Gastrocnemius medialis (tissue), 4 donors: ENCODE measurements around the gene ASB16. TPM values are rescaled to one million over a fixed set of nuclear protein-coding genes. Genes with fewer than 3 reads are reported as not detected.

Source experiments
- ATAC-seq, 2 donors: fragments of 150-250 bp; one replicate each; pipeline ENCODE4 v1.9.1; 2016
- DNase-seq, 2 donors: peaks; one replicate each; pipeline ENCODE4 v3.0.0-alpha.2; 2019
- H3K27ac ChIP-seq, 4 donors: fragments of 200-600 bp; sonication (generic); 1 replicate in 1 of 4; 2 replicates in 3 of 4; pipeline ENCODE4 v1.5.1; 2016 to 2018; ENCODE audit warnings: mild to moderate bottlenecking in 2 of 4, moderate library complexity in 1 of 4
- H3K27me3 ChIP-seq, 3 donors: fragments of 200-600 bp; sonication (generic) in 2 of 3; 1 replicate in 1 of 3; 2 replicates in 2 of 3; pipeline versions ENCODE4 v1.5.1 to v1.6.0; 2016 to 2019; ENCODE audit warnings: mild to moderate bottlenecking in 1 of 3, moderate library complexity in 1 of 3
- H3K36me3 ChIP-seq, 2 donors: fragments of 200-600 bp; sonication (generic) in 1 of 2; one replicate each; pipeline ENCODE4 v1.5.1; 2017 to 2018
- H3K4me1 ChIP-seq, 2 donors: fragments of 200-600 bp; sonication (generic) in 1 of 2; one replicate each; pipeline ENCODE4 v1.5.1; 2016 to 2017; ENCODE audit warnings: mild to moderate bottlenecking in 2 of 2
- H3K4me3 ChIP-seq, 4 donors: fragments of 200-600 bp; sonication (generic) in 3 of 4; 1 replicate in 1 of 4; 2 replicates in 3 of 4; pipeline ENCODE4 v1.5.1; 2016 to 2019; ENCODE audit warnings: mild to moderate bottlenecking in 2 of 4
- H3K9me3 ChIP-seq, 3 donors: fragments of 200-600 bp; sonication (generic) in 2 of 3; 1 replicate in 1 of 3; 2 replicates in 2 of 3; pipeline ENCODE4 v1.5.1; 2016 to 2019
- POLR2A ChIP-seq, 2 donors: fragments of 450-650 bp; IDR thresholded peaks; one replicate each; pipeline ENCODE4 v1.6.1; 2017; ENCODE audit warnings: antibody characterized with exemption in 2 of 2, mild to moderate bottlenecking in 2 of 2, moderate library complexity in 2 of 2
- in situ Hi-C, 4 donors: fragments of 200-750 bp; cut with MboI; loops; one replicate each; pipeline versions ENCODE4 v1.15.0 to v1.8.0; 2017; ENCODE audit warnings: low sequenced_read_pairs in 4 of 4
- intact Hi-C: fragments of 100-400 bp; cut with DNase I; formaldehyde crosslinking; loops from one replicate; pipeline ENCODE4 v1.15.1; 2023; ENCODE audit warnings: low total_unique reads
- total RNA-seq, 4 donors: library from RNA; depleted of rRNA; stranded (reverse); fragments of >200 nt; gene quantifications; one replicate each; pipeline versions ENCODE4 v1.1.0 to v1.2.3, GENCODE V29; 2016
- TF ChIP-seq, protein P1 (sequence below), 5 experiments: fragments of 450-650 bp in 3 of 5; fragments of 200-600 bp in 2 of 5; sonication (generic) in 2 of 5; IDR thresholded peaks in 4 of 5; conservative IDR thresholded peaks in 1 of 5; 1 replicate in 4 of 5; 2 replicates in 1 of 5; pipeline ENCODE4 v1.5.1; 2016 to 2019; ENCODE audit warnings: antibody characterized with exemption in 5 of 5, mild to moderate bottlenecking in 3 of 5, moderate library complexity in 3 of 5

The ASB16 gene
- total RNA-seq, 4 donors from 2014 or later, result 13.2 to 134 (median 34.2) TPM

DNA sequence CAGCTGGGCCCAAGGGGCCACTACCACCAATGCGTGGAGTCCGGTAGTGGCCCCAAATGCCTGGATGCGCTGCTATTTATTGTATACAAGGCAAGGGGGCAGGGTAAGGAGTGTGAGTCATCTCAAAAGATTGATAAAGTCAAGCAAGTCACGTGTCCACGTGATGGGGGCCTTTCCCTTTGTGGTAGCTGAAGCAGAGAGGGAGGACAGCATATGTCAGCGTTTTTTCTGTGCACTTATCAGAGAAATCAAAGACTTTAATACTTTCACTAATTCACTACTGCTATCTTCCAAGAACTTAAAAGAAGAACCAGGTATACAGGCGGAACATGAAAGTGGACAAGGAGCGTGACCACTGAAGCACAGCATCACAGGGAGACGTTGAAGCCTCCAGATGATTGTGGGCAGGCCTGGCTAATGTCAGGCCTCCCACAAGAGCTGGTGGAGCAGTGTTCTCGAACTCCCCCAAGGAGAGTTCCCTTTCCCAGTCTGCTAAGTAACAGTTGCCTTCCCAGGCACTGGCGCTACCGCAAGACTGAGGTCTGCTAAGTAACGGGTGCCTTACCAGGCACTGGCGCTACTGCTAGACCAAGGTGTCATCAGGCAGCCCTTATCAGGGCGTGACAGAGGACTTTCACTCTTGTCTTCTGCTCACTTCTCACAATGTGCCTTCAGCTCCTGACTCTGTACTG lies 10.8 kb upstream of the ASB16 start:
- no peak for DNase-seq
- Histone ChIP-seq H3K9me3 (no peaks in the 10 kb centered on the region), H3K27me3 (no peaks in the 10 kb centered on the region), H3K4me1 (no peaks in the 10 kb centered on the region), H3K27ac (no peak overlapping the region), H3K4me3 (no peak overlapping the region), H3K36me3 (no peaks in the 10 kb centered on the region)
- no peak for ATAC-seq
- TF ChIP-seq, protein P1, sequence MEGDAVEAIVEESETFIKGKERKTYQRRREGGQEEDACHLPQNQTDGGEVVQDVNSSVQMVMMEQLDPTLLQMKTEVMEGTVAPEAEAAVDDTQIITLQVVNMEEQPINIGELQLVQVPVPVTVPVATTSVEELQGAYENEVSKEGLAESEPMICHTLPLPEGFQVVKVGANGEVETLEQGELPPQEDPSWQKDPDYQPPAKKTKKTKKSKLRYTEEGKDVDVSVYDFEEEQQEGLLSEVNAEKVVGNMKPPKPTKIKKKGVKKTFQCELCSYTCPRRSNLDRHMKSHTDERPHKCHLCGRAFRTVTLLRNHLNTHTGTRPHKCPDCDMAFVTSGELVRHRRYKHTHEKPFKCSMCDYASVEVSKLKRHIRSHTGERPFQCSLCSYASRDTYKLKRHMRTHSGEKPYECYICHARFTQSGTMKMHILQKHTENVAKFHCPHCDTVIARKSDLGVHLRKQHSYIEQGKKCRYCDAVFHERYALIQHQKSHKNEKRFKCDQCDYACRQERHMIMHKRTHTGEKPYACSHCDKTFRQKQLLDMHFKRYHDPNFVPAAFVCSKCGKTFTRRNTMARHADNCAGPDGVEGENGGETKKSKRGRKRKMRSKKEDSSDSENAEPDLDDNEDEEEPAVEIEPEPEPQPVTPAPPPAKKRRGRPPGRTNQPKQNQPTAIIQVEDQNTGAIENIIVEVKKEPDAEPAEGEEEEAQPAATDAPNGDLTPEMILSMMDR (IDR thresholded peaks at IDR 0.05 in 4 of 5, conservative IDR thresholded peaks at IDR 0.05 in 1 of 5), result no peak
- no peak for TF ChIP-seq POLR2A (IDR thresholded peaks at IDR 0.05)
- intact Hi-C loops, result no loop called here
- in situ Hi-C loops, result loop anchor here in 1 of 4 donors (25.0 kb wide), 1 partner anchor 247 kb away; the partner anchor contains the start of gene MPP2

DNA sequence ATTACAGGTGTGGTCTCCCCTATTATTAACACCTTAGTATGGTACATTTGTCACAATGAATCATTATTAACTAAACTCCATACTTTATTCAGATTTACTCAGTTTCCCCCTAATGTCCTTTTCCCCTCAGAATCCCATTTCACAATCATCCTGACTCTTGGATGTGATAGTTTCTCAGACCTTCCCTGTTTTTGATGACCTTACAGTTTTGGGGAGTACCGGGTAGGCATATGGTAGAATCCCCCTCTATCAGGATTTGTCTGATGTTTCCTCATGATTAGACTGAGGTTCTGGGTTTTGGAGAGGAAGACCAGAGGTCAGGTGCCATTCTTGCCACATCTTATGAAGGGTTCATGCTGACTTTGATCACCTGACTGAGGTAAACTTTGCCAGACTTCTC lies 6.0 kb upstream of the ASB16 start:
- no peak for ATAC-seq
- Histone ChIP-seq H3K36me3 (no peaks in the 10 kb centered on the region), H3K9me3 (no peaks in the 10 kb centered on the region), H3K27ac (no peak overlapping the region), H3K4me3 (no peak overlapping the region), H3K4me1 (peaks cover 4 to 15% of the 10 kb centered on the region in 2 donors), H3K27me3 (no peaks in the 10 kb centered on the region)
- in situ Hi-C loops, result loop anchor here in 1 of 4 donors (25.0 kb wide), 1 partner anchor 252 kb away; the partner anchor contains the start of gene MPP2
- no peak for TF ChIP-seq POLR2A (IDR thresholded peaks at IDR 0.05)
- TF ChIP-seq, protein P1 (IDR thresholded peaks at IDR 0.05 in 4 of 5, conservative IDR thresholded peaks at IDR 0.05 in 1 of 5), result no peak
- DNase-seq, result no peak
- intact Hi-C loops, result no loop called here

DNA sequence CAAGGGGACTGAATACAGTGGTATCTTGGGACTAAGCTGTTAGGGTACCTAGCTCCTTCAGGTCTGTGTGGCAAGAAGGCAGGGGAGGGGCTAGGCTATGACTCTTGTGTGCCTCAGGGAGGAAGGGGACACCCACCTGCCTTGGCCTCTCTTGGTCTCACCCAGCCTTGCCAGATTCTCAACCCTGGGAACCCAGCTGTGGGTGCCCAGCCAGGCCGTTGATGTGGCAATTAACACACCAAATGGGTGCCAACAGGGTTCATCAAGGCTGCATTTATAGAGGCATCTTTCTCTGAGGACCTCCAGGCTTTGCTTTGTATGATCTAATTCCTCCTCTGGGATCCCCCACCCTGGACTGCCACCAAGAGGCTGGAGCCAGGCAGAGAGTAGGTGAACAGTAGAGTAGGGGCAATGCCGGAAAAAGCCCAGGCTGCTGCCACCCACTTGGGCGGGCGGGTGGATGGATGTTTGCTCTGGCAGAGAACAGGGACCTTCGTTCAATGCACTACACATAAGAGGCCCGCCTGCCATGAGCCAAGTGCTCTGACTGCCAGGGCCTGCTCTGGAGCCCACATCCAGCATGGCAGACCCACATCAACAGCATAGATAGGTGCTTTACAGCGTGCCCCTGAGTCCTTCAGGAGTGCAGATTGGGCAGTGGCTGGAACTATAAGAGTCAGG lies 3.2 kb upstream of the ASB16 start:
- TF ChIP-seq POLR2A (IDR thresholded peaks at IDR 0.05), result no peak
- TF ChIP-seq, protein P1 (IDR thresholded peaks at IDR 0.05 in 4 of 5, conservative IDR thresholded peaks at IDR 0.05 in 1 of 5), result no peak
- no peaks in the 10 kb centered on the region for H3K9me3 ChIP-seq
- no peak overlapping the region for H3K4me3 ChIP-seq
- H3K36me3 ChIP-seq, result peaks cover 0 to 2% of the 10 kb centered on the region in 2 donors
- peak overlapping the region in 1 of 4 donors; percentile 99 for H3K27ac ChIP-seq
- no peak for ATAC-seq
- intact Hi-C loops (no loop called here), in situ Hi-C loops (loop anchor here in 1 of 4 donors (25.0 kb wide), 1 partner anchor 255 kb away; the partner anchor contains the start of gene MPP2)
- H3K4me1 ChIP-seq, result peaks cover 19 to 34% of the 10 kb centered on the region in 2 donors
- H3K27me3 ChIP-seq, result no peaks in the 10 kb centered on the region
- DNase-seq, result no peak

DNA sequence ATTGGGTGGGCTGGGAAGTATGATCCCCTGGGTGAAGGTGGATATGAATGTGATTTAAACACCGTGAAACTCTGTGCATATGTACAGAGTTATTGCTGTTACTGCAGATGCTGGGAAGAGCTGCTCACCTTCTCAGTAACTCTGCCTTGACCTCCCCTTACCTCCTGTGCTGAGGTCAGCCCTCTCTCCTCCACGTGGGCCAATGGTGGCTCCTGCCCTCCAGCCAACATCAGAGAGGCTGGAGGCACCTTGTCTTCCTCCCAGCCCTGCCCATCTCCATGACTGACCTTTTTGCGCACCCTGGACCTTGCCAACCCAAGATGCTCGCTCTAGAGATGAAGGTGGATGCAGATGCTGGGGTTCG lies 387 bp upstream of the ASB16 start:
- Histone ChIP-seq H3K9me3 (no peaks in the 10 kb centered on the region), H3K27me3 (no peaks in the 10 kb centered on the region), H3K36me3 (peaks cover 0 to 5% of the 10 kb centered on the region in 2 donors), H3K4me1 (peaks cover 28 to 36% of the 10 kb centered on the region in 2 donors), H3K27ac (peak overlapping the region; percentile 96 to 100 (median 99)), H3K4me3 (peak overlapping the region; percentile 60 to 82 (median 66))
- peak; percentile 56 to 58 for ATAC-seq
- TF ChIP-seq, protein P1 (IDR thresholded peaks at IDR 0.05 in 4 of 5, conservative IDR thresholded peaks at IDR 0.05 in 1 of 5), result no peak
- no peak for TF ChIP-seq POLR2A (IDR thresholded peaks at IDR 0.05)
- DNase-seq, result no peak
- intact Hi-C loops (loop anchor here (5.0 kb wide), 1 partner anchor 42 kb away; no protein-coding TSS in a partner anchor), in situ Hi-C loops (loop anchor here in 1 of 4 donors (25.0 kb wide), 1 partner anchor 258 kb away; the partner anchor contains the start of gene MPP2)
